HCEC 1CT (cell line): ENCODE results near the gene CHMP2A.
A peak's percentile ranks its signal among the peaks of the same experiment; 100 is the strongest.

Source experiments
- DNase-seq: peaks from one replicate; pipeline ENCODE4 v3.0.0-alpha.2; 2017

The CHMP2A gene

DNA sequence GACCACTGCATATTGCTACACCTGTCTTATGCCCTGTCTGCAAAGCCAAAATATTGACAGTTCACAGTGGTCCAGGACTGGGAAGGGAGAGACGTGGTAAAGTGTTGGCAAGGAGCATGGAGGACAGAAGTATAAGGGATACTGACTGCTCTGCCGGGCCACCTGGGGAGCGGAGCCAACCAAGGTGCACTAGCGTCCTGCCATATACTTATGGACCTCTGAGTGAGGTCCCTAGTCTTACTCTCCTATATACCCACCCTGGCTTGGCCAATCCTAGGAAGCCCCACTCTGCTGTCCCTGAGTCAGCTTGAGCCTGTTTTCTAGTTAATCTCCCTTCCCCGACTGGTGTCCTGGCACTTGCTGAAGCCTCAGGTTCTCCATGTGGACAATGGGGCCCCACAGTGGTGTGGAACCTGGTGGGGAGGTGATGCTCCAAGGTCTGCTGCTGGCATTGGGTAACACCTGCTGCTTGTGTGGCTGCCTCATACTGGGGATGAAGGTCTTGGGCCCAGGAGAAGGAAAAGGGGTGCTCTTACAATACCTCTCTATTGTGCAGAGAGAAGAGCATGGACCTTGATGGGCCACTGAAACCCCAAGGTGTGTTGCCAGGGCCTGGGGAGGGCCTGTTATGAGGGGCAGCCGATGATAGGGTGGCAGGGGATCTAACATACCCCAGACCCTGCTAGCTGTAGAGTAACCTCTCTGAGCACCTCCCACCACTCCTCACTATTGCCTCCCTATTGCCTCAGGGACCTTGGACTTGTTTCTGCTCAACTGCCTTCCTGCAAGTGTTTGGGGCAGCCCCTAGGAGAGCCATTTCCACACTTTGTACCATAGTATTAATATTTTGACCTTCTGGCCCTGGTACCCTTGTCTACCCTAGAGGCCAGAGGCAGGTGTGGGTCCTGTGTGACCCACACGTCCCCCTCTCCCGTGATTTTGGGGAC lies 17.8 kb downstream of the CHMP2A start:
- DNase-seq: no peak

DNA sequence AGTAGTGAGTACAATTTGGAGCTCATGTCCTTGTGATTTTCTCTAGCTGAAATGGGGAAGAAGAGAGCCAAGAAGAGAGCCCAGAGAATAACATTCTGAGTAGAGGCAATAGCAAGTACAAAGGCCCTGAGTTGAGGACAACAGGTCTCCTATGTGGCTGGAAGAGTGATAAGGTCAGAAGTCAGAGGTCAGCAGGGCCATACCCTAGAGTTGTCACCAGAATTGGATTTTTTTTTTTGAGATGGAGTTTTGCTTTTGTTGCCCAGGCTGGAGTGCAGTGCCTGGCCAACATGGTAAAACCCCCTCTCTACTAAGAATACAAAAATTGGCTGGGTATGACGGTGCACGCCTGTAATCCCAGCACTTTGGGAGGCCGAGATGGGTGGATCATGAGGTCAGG lies 19.0 kb downstream of the CHMP2A start:
- DNase-seq: no peak

DNA sequence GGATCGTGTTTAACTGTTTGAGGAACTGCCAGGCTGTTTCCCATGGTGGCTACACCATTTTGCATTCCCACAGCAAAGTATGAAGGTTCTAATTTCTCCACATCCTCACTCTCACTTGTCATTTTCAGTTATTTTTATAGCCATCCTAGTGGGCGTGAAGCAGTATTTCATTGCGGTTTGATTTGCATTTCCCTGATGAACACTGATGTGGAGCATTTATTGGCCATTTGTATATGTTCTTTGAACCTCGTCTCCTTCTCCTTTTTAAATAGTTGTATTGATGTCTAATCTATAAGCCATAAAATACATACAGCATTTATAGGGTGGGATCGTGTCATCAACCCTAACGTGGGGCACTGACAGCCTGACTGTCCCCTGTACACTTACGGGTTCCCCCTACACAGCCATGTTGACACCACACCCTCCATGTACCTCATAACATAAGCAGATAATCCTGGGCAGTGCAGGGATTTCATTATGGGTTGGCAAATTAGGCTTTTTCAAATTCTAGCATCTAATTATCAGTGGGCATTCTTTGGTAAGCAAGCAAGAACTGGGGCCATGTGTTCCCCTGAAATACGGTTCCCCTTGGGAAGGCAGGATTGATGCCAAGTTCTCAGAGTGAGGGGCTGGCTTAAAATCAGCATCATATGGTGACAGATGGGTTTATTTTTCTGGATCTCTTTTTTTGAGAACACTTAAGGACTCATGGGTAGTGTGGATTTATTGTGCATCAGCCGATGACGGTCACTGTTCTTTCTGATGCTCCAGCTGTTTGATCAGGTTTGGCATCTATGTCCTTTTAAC lies 23.7 kb downstream of the CHMP2A start:
- no peak for DNase-seq

DNA sequence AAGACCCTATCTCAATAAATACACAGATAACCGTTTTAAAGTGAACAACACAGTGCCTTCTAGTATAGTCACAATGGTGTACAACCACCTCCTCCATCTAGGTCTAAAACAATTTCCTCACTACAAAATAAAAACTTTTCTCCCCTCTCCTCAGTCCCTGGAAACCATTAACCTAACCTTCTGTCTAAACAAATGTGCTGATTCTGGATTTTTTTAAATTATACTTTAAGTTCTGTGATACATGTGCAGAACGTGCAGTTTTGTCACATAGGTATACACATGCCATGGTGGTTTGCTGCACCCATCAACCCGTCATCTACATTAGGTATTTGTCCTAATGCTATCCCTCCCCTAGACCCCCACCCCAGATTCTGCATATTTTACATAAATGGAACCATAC lies 25.5 kb downstream of the CHMP2A start:
- no peak for DNase-seq

DNA sequence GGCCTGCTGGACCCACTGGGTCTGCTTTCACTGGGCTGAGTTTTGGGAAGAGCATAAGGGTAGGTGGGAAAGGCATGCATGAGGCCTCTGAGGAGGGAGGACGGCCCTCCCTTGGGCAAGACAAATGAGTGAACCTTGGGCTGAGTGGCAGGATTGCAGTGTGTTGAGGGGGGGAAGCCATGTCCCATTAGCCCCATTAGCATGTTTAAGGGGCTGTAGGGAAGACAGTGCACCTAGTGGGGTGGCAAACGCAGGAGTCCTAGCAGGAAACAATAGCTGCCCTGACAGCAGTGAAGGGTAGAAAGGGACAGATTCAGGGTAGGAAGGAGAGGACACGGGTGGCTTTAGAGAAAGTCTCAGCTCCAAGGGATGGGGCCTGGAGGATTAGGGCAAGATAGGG lies 32.2 kb downstream of the CHMP2A start:
- DNase-seq: no peak

DNA sequence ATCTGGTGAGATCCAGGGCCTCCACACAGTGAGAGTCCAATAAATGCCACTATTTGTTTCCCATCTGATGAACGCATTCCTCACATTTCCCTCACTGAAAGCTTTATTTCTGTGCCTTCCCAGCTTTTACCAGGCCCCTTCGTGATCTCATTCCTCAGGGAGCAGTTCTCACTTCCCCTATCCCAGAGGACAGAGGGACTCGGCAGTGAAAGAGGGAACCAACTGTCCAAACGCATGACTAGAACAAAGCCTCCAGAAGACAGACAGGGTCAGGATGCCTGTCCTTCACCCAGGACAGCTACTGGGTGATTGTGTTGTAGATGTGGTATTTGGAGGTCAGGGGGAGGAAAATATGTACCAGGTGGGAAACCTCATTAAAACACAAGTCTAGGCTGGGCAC lies 33.3 kb downstream of the CHMP2A start:
- DNase-seq: no peak

DNA sequence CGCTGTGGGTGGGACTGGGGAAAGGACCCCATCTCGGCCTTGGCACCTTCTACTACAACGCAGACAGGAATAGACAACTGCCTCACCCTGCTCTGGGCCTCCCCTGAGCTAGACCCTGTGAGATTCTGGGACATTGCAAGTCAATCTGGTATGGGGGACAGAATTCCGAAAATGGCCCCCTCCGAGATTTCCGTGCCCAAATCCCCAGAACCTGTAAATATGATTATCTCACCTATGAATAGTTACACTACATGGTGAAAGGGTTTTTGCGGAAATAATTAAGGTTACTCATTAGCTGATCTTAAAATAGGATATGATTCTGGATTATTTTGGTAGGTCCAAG lies 34.7 kb downstream of the CHMP2A start:
- no peak for DNase-seq

DNA sequence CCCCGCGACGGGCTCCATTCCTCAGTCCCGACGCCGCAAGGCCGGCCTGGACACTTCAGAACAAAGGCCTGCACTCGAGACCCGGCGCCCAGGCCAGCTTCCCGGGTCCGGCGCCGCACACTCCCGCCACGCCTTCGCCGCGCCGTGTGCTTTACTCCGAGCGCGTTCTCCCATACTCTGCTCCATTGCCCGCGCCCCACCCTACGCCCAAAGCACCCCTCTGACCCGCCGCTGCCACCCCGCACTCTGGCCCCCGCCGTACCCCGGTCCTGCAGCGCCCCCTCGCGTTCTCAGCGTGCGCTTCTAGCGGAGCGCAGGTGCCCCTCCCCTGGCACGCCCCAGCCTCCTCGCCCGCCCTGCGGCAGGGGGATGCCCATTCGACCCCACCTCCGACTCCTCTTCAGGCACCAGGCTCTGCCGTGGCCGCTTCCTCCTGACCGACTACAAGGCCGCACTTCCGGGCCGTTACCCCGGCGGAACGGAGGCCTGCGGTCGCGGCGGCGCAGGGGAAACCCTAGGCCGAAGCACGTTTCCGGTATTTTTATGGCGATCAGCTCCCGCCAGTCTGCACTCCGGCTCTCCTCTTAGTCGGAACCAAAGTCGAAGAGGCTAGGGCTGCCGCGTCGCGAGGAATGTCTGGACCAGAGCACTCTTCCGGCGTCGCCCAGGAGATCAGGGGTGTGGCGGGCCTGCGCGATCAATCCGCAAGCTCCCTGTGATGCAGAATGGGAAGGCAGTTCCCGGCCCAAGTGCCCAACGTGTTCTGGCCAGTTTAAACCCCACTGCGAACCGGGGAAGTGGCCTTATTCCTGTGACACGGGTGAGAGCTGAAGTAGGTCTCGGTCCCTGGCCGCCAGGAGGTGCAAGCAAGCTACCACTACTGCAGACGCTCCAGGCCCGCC lies 35.3 kb downstream of the CHMP2A start, which contains the start of gene ZBTB45:
Gene ZBTB45, minus strand, starts transcription at position 456 of the 902 bp plus-strand sequence. CDS start 2,137 bp downstream, outside the sequence.
- peak; percentile 98 for DNase-seq

DNA sequence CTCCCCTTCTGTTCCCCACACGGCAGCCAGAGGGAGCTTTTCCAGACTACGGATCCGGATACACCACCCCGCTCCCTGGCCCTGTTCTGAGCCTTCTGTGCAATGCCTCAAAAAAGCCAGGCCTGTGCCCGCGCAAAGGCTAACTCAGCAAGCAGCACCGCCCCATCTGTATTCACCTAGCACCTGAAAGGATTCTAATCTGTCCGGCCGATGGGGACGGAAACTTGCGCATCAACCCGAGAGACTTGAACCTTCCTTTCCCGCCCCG lies 35.9 kb downstream of the CHMP2A start:
- peak; percentile 73 for DNase-seq

DNA sequence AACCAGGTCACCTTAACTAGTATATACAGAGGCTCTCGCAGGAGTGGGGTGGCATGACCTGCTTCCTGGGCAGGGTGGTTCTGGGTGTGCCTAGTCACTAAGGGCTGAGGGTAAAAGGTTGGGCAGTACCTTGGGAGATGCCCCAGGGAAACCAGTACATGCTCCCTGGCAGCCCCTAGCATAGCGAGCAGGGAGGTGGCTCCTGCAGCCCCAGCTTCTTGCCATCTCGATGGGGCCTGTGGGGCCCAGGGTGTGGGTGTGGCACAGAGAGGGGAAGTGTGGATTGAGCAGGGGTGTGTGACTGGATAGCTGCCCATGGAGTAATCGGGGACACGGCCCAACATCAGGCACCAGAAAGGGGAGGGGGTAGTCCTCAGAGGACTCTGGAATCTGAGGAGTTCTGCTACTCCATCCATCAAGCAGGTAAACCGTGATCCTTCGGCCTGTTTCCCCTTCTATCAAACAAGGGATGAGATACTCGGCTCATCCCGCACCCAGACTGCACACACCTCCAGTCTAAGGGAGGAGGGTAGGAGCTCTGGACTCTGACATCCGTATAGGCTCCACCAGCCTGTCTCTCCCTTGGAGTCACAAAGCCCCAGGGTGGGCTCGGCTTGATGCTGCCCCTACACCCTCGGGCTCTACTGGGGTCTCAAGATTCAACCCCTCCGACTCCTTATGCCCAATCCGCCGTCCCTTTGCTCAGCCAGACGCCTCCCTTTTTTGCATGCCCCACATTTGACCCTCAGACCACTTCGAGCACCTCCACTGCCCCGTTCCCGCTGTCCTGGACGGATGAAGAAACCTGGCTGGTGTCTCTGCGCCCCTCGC lies 36.4 kb downstream of the CHMP2A start:
- no peak for DNase-seq

DNA sequence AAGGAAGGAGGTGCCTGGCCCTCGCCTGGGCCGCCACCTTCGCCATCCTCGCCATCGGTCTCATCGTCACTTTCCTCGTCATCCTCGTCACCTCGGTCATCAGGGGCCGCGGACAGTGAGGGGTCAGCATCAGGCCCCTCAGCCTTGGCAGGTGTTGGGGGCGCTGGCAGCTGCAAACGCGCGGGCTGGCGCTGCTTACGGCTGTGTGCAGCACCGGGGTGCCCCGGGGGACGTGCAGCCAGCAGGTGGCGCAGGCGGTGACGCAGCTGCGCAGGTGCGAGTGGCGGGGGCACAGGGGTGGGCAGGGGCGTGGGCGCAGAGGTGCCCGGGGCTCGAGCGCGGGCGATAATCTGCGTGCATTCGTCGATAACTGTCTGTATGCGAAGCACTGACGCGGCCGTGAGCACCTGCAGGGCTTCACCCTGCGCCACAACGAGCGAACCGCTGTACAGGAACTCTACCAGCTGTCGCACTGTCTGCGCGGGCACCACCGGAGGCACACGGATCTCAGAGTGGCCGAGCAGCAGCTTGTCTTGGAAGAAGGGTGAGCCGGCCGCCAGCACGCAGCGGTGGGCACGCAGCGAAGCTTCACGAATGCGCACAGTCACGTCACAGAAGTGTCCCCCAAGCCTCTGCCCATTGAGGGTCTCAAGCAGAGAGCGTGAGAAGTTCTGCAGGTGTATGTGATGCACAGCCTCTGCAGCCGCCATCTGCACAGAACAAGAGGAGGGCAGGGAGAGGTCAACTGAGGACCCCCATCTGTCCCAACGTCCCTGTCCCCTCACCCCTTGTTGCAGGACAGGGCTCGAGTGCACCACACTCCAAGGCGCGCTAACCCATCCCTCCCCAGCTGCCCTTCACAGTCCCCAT lies 37.7 kb downstream of the CHMP2A start:
- no peak for DNase-seq

DNA sequence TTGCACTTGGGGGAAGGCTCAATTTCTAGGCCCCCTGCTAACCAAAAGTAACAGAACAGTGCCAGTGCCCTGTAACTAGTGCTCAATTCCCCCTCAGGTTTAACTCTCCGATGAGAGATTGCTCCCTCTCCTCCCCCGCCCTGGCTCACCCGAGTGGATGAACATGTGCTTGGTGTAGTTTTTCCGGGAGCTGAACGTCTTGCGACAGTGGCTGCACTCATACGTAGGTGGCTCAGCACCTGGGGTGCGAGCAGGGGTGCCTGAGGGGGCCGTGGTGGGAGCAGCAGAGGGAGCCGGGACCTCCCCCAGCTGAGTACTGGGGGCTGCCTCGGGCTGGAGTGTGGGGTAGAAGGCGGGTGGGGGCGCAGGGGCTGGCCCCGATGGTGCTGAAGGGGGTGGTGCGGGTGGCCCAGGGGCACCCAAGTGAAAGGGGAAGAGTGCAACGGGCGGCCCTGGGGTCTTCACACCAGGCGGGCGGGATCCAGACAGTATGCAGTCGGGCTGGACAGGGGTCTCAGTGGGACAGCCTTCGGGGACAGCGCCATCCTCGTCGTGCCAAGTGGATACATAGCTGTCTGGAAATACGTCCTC lies 38.6 kb downstream of the CHMP2A start:
- DNase-seq: no peak

DNA sequence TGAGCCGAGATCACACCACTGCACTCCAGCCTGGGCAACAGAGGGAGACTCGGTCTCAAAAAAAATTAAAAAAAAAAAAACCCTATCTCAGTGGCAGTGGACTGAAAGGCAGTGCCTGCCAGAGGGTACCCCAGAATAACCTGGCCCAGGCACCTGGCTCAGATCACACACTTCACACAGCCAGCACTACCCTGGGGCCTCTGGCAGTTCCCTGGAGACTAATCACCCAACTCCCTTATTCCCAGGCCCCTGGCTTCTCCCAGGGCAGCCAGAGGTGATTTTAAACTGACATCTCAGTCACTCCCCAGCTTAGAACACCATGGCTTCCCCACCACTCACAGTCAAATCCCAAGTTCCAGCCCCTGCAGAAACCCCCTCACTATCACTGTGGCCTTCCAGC lies 39.6 kb downstream of the CHMP2A start:
- no peak for DNase-seq

DNA sequence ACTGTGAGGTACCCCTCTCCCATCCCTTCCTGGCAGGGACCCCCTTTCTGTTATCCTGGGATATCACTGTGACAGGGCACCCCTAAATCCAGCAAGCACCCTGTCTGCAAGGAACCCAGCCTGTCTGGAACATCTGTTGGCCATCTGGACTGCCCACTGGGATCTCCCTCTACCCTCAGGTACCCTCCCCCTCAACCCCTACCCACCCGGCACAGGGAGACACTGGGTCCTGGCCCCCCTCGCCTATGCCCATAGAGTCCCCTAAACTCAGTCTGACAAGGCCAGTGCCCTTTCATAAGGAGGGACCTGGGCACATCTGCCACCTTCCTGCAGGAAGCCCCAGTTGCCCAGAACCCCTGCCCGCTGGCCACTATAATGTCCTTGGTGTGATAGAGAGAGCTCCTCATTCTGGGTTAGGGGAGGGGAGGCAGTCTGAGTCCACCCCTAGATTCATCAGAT lies 40.3 kb downstream of the CHMP2A start:
- DNase-seq: no peak

DNA sequence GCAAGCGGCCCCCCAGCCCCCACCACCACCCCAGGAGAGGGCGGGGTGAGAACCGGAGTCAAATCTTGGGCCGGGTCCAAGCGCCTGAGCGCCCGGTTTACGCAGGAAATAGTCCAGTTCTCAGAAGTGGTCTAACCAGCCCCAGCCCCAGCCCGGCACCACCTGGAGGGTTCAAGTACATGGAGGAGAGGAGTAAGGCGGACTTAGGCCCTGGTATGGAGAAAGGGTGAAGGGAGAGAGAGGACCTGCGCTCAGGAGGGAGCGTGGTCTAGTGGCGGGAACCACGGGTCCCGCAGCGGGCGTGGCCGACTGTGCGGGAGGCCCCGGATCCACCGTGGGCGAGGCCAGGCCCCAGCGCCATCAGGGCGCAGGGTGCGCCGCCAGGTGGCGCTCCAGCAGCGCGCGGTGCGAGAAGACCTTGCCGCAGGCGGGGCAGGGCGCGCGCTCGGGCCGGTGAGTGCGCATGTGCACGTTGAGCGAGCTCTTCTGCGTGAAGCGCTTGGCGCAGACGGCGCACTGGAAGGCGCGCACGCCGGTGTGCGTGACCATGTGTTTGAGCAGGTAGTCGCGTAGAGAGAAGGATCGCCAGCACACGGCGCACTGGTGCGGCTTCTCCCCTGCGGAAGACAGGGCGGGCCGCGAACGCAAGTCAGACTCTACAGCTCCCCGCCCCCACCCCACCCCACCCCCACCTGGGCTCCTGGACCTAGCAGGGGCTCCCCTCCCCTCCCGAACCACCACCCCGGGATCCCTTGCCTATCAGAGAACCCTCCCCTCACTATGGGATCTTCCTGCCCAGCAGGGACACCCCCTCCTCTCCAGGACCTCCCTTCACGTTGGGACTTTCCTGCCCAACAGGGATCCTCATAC lies 41.0 kb downstream of the CHMP2A start:
- DNase-seq: peak; percentile 64

DNA sequence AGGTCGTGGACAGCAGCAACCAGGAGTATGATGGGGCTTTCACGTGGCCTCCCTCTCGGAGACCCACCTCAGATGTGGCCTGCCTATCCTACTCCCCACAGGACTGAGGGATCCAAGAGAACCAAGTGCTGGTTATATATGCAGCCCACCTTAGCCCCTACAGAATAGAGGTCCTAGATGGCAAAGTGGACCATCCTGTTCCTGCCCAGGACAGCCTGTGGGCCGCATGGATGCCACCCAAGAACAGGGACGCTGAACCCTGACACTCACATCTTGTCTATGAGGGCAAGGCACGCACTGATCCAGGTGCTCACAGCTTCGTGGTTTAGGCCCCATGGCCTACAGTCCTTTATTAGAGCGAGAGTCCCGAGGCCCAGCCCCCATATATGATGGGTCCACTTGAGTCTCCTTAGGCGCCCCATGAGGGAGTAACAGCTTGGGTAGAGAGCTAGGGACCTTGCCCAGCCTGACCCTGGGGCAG lies 41.7 kb downstream of the CHMP2A start:
- DNase-seq: no peak

DNA sequence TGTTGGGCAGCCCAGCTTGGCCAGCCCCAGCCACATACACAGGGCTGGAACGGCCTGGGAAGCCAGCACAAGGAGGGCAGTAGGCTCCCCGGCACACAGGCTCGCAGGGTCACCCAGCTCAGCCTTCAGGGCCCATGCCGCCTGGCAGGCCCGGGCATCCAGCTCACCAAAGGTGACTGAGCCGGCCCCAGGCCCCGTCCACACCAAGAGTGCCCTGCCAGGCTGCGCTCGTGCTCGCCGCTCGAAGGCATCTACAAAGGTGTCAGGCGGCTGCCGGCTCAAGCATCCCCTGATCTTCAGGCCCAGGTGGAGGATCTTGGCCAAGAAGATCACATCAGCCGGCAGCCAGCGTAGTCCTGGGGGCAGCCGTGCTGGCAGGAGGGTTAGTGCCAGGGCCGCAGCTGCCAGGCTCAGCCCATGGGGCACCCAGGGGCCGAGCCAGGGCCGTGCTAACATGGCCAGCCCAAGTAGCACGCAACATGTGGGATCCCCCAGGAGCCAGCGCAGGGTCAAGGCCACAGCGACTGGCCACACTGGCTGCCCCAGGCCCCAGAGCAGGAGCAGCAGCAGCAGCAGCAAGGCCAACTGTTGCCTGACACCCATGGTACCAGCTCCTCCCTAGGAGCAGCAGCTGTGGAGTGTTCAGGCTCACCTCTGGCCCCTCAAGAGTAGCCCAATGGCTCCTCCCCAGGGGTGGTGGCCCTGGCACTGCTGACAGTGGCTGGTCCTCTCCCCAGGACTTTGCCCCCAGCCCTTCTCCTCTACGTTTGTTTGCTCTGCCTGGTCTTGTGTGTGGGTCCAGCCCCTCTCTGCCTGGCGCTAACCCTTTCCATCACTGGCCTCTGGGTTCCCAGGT lies 43.3 kb downstream of the CHMP2A start, which contains the start of gene SLC27A5:
Gene SLC27A5, minus strand, starts transcription at position 640 of the 856 bp plus-strand sequence. Its CDS starts 37 bp downstream, at position 603.
- no peak for DNase-seq
